Stimulated activated CD8-positive, alpha-beta memory T cell treated with anti-CD3 and anti-CD28 coated beads, Interleukin-2, amount 100 ng/mL, for 48 hours (primary cell): Measurements from ENCODE around the gene C1GALT1C1.

Experiments used
- DNase-seq, 2 donors: peaks; one replicate each; pipeline ENCODE4 v3.0.0-alpha.2; 2020; ENCODE audit warnings: low read depth in 2 of 2

C1GALT1C1 gene

DNA sequence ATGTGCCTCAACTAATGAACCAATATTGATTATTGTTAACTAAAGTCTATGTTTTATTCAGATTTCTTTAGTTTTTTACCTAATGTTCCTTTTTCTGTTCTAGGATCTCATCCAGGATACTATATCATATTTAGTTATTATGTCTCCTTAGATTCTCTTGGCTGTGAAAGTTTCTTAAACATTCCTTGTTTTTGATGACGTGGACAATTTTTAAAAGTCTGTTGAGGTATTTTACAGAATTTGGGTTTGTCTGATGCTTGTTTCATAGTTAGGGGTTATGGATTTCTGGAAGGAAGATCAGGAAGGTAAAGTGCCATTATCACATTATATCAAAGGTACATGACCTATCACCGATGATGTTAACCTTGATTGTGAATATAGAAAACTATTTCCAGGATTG lies 44.2 kb downstream of the C1GALT1C1 start:
- DNase-seq, result no peak
